Sigmoid colon (tissue), 4 donors: ENCODE results near the gene PDLIM5.

Experiments used
- EP300 ChIP-seq, 4 donors: sonication (generic); formaldehyde crosslinking; IDR thresholded peaks; one replicate each; pipeline ENCODE4 v1.6.1; 2017; ENCODE audit warnings: antibody characterized with exemption in 4 of 4
- POLR2A ChIP-seq, 2 donors: fragments of 450-650 bp; IDR thresholded peaks; one replicate each; pipeline ENCODE4 v1.6.1; 2016; ENCODE audit warnings: antibody characterized with exemption in 2 of 2, mild to moderate bottlenecking in 2 of 2, moderate library complexity in 2 of 2
- POLR2AphosphoS5 ChIP-seq, 4 donors: sonication (generic); formaldehyde crosslinking; IDR thresholded peaks; one replicate each; pipeline ENCODE4 v1.6.1; 2017; ENCODE audit warnings: antibody characterized with exemption in 4 of 4
- TF ChIP-seq, protein P1 (sequence below), 4 experiments: fragments of 450-650 bp in 3 of 4; fragments of 200-600 bp in 1 of 4; IDR thresholded peaks; one replicate each; pipeline ENCODE4 v1.5.1; 2016 to 2019; ENCODE audit warnings: antibody characterized with exemption in 4 of 4, mild to moderate bottlenecking in 3 of 4, moderate library complexity in 2 of 4

DNA sequence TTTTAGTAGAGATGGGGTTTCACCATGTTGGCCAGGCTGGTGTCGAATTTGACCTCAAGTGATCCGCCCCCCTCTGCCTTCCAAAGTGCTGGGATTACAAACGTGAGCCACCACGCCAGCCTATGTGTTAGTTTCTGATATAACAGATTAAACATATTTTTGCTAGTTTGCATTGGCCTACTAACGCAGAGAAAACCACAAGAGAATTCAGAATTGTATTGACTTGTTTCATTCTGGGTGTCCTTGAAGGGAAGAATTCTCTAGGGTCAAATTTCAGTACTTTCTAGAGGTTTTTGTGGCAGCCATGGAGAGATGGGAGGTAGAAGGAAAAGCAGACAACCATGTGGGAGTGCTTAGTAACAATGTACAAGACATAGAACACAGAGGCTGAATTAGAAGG is 259.9 kb downstream of the PDLIM5 start:
- TF ChIP-seq, protein P1, sequence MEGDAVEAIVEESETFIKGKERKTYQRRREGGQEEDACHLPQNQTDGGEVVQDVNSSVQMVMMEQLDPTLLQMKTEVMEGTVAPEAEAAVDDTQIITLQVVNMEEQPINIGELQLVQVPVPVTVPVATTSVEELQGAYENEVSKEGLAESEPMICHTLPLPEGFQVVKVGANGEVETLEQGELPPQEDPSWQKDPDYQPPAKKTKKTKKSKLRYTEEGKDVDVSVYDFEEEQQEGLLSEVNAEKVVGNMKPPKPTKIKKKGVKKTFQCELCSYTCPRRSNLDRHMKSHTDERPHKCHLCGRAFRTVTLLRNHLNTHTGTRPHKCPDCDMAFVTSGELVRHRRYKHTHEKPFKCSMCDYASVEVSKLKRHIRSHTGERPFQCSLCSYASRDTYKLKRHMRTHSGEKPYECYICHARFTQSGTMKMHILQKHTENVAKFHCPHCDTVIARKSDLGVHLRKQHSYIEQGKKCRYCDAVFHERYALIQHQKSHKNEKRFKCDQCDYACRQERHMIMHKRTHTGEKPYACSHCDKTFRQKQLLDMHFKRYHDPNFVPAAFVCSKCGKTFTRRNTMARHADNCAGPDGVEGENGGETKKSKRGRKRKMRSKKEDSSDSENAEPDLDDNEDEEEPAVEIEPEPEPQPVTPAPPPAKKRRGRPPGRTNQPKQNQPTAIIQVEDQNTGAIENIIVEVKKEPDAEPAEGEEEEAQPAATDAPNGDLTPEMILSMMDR (IDR thresholded peaks at IDR 0.05), result no peak
- TF ChIP-seq POLR2A (IDR thresholded peaks at IDR 0.05) (no peak), EP300 (IDR thresholded peaks at IDR 0.05) (no peak), POLR2AphosphoS5 (IDR thresholded peaks at IDR 0.05) (no peak)
